ENCODE measurements around the gene ZBTB48.

ZBTB48 gene

GRCh38 chr1:6619045-6619444 is 39.3 kb downstream of the ZBTB48 start:
- TF ChIP-seq, protein P1, sequence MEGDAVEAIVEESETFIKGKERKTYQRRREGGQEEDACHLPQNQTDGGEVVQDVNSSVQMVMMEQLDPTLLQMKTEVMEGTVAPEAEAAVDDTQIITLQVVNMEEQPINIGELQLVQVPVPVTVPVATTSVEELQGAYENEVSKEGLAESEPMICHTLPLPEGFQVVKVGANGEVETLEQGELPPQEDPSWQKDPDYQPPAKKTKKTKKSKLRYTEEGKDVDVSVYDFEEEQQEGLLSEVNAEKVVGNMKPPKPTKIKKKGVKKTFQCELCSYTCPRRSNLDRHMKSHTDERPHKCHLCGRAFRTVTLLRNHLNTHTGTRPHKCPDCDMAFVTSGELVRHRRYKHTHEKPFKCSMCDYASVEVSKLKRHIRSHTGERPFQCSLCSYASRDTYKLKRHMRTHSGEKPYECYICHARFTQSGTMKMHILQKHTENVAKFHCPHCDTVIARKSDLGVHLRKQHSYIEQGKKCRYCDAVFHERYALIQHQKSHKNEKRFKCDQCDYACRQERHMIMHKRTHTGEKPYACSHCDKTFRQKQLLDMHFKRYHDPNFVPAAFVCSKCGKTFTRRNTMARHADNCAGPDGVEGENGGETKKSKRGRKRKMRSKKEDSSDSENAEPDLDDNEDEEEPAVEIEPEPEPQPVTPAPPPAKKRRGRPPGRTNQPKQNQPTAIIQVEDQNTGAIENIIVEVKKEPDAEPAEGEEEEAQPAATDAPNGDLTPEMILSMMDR (conservative IDR thresholded peaks at IDR 0.05) = no peak
- H3K27ac ChIP-seq = no peak overlapping the region

DNA sequence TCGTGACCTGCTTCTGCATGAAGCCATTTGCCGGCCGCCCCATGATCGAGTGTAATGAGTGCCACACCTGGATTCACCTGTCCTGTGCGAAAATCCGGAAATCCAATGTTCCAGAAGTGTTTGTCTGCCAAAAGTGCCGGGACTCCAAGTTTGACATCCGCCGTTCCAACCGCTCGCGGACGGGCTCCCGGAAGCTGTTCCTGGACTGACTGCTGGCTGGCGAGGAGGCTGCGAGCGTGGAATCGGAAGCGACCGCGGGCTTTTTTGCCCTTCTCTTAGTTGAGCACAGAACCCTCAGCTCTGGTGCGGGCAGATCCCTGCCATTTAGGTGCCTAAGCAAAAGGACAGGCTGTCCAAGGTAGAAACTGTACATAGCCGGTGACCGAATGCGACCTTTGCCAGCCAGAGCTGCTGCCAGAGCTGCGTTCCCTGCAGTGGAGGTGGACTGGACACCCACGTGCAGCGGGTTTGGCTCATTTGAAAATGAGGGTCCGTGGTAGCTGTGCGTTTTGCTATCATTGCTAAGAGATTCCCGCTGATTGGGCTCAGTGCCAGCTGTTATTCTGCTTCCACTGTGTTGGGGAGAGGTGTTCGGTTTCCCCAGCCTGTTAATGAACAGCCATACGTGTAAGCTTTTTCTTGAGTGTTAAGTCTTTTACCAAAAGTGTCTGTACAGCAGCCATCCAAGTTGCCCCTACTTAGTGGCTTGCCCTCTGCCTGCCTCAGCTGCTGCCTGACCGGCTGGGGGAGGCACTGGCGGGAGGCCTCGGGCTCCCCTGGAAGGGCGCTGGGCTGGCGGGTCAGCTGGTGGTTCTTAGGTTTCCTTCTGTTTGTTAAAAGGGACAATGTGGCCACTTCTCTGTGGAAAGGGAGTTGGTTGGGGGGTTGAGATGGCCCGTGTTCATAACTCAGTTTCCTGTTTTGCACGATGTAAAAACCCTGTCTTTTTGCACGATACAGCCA is 41.9 kb downstream of the ZBTB48 start:
- H3K27ac ChIP-seq = peak overlapping the region; percentile 96; the same call in 1 of the 2 replicates
- TF ChIP-seq, protein P1 (conservative IDR thresholded peaks at IDR 0.05) = no peak

DNA sequence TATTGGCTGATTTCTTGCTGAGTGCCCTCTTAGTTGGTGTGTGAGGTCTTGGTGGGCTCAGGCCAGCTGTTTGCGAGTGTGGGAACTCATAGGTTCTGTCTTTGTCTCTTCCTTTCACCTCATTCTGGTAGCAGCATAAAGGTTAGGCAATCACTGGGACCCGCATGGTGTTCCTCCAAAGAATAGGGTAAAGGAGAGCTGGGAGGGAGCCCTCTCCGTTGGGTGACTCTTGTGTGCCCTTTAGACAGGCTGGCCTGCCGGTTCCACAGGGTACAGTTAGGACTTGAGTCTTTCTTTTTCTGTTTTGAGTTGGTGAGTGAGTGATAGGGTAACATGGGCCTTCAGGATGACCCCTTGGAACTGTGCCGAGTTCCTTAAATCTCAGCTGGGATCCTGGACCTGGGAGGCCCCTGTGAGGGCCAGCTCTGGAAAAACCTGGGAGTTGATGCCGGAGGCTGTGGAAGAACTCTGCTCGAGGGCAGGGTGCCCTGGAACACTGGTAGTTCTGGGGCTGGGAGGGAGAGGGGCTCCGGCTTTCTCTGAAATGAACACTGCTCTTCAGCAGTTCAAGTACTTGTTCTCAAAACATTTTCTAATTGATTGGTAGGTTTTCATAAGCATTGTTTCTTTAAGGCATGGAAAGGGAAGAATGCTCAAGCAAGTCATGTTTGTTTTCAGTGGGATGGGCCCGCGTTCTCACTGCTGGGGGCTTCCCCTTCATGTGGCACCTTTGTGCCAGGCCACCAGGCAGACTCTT is 42.8 kb downstream of the ZBTB48 start:
- TF ChIP-seq, protein P1 (conservative IDR thresholded peaks at IDR 0.05) = no peak
- H3K27ac ChIP-seq = peak overlapping the region; percentile 96

DNA sequence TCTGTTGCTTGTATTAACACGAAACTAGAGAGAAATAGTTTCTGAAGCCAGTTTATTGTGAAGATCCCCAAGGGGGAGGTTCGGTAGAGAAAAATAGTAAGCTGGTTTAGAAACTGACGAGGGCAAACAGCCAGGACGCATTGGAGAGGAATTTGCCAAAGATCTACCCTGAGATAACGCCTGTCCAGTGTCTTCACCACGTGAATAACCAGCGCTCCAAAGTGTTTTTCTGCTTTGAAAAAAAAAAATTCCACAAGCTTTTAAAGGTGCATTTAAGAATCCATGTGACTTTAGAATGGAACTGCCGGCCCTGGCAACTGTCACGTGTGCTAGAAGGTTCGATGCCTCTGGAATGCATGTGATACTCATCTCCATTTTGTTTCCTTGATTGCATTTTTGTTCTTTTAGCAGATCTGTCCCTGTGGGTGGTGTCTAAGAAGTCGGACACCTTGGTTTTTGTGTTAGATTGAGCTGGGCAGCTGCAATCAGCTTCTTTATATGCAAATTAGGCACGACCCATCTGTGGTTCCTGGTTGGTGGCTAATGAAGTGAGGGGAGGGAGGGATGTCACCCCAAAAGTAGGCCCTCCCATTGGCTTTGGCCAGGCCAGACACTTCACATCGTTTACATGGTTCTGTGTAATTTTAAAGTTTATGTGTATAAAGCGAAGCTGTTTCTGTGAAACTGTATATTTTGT is 43.6 kb downstream of the ZBTB48 start:
- TF ChIP-seq, protein P1 (conservative IDR thresholded peaks at IDR 0.05) = no peak
- H3K27ac ChIP-seq = peak overlapping the region; percentile 96

DNA sequence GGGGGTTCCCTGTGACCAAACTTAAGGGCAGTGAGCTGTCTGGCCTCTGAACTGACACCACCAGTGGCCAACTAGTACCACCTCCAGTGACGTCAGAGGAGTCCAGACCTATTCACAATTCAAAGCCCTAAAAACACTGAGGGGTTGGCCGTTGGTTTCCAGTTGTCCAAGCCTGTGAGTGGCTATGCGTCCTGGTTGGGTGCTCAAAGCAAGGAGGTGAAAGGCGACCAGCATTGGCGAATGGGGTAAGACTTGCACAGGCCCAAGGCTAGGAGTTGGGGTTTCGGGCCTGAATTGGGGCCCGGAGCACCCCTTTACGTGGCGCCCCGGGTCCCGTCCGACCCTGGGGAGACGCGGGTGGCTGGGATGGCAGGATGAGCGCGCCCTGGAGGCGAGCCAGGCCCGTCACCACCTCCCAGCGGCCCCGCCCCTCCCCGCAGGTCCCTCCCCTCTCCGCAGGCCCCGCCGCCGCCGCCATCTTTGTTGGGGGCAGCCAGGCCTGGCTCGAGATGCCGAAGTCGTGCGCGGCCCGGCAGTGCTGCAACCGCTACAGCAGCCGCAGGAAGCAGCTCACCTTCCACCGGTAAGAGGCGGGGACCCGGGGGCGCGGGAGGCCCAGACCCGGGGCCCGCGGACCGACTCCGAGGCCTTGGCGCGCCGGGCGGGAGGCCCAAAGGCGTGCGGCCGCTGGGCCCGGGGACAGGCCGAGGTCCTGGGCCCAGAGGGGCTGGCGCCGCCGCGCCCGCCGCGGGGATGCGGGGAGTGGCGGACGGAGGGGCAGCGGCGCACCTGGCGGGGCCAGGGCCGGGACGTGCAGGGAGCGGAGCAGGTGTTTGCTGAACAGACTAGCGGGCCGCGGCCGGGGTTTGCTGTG is 45.2 kb downstream of the ZBTB48 start, which contains the start of gene THAP3:
Gene THAP3, plus strand, starts transcription at position 159 of the 874 bp plus-strand sequence. Its CDS starts 351 bp downstream, at position 510.
- H3K27ac ChIP-seq = peak within 1 kb of the TSS; percentile 96
- TF ChIP-seq, protein P1 (conservative IDR thresholded peaks at IDR 0.05) = no peak

- TF ChIP-seq, protein P1 (conservative IDR thresholded peaks at IDR 0.05) = no peak
- H3K27ac ChIP-seq = peak overlapping the region; percentile 96
Observed at GRCh38 chr1:6625584-6626149, 45.9 kb downstream of the ZBTB48 start.

Measured in VCaP (cell line).